IMR-90 (cell line): ENCODE measurements around the gene ALOX12. TPM values are rescaled to one million over a fixed set of nuclear protein-coding genes. Genes with fewer than 3 reads are reported as not detected.
"Not testable (repeated sequence)": the region's sequence is repeated elsewhere in the genome, so short reads cannot be mapped to it uniquely, and the experiment has no call there.

Experiments used
- ATAC-seq: fragments of 200-7000 bp; cut with Tn5 transposase; 2 replicates; pipeline ENCODE4 v1.9.1; 2020; ENCODE audit warnings: low read depth, mild to moderate bottlenecking, moderate library complexity
- BruUV-seq: library from RNA; stranded (reverse); fragments of 400-500 nt; replicated peaks from 2 replicates; lab custom pipeline; 2021; lab: Mats Ljungman, UMichigan
- CTCF ChIA-PET: fragments of 300-600 bp; formaldehyde crosslinking; extraction: SDS; loops from one replicate; lab custom pipeline; 2021; ENCODE audit warnings: antibody characterized with exemption; lab: Yijun Ruan, JAX
- POLR2A ChIA-PET: fragments of 300-600 bp; sonication (Branson Sonifier 250); formaldehyde crosslinking; loops from one replicate; lab custom pipeline; 2022; ENCODE audit warnings: antibody characterized with exemption; ENCODE audit not compliant: unreplicated experiment; lab: Charles Lee
- DNase-seq: peaks from one replicate; pipeline ENCODE4 v3.0.0; 2013
- H2AFZ ChIP-seq: replicated peaks from 2 replicates; pipeline ENCODE3; 2013; ENCODE audit warnings: low read length, mild to moderate bottlenecking; ENCODE audit not compliant: poor library complexity
- H2AK5ac ChIP-seq: 2 replicates; pipeline ENCODE4 v1.6.1; 2013; ENCODE audit warnings: low read depth, low read length, inconsistent platforms
- H2AK9ac ChIP-seq: replicated peaks from 2 replicates; pipeline ENCODE3; 2013; ENCODE audit warnings: mild to moderate bottlenecking, low read depth, low read length, moderate library complexity; ENCODE audit not compliant: poor library complexity
- H2BK120ac ChIP-seq: 2 replicates; pipeline ENCODE4 v1.6.1; 2013; ENCODE audit warnings: low read depth, low read length, inconsistent platforms
- H2BK15ac ChIP-seq: 3 replicates; pipeline ENCODE4 v1.6.1; 2013; ENCODE audit warnings: low read depth, low read length, inconsistent platforms
- H2BK20ac ChIP-seq: 2 replicates; pipeline ENCODE4 v1.6.1; 2013; ENCODE audit warnings: low read depth, mild to moderate bottlenecking, inconsistent platforms, low read length, moderate library complexity
- H2BK5ac ChIP-seq: 2 replicates; pipeline ENCODE4 v1.6.1; 2013; ENCODE audit warnings: mild to moderate bottlenecking, low read depth, low read length, inconsistent platforms; ENCODE audit not compliant: poor library complexity, severe bottlenecking
- H3K14ac ChIP-seq: replicated peaks from 2 replicates; pipeline ENCODE4 v1.6.1; 2013; ENCODE audit warnings: low read depth, low read length, inconsistent platforms
- H3K18ac ChIP-seq: 2 replicates; pipeline ENCODE4 v1.6.1; 2013; ENCODE audit warnings: low read depth, low read length, control low read depth
- H3K23ac ChIP-seq: 2 replicates; pipeline ENCODE4 v1.6.1; 2013; ENCODE audit warnings: low read depth, low read length, inconsistent platforms
- H3K27ac ChIP-seq: 2 replicates; pipeline ENCODE4 v1.5.1; 2013; ENCODE audit warnings: mild to moderate bottlenecking, control low read depth, low read length; ENCODE audit not compliant: insufficient read depth
- H3K27me3 ChIP-seq: 2 replicates; pipeline ENCODE4 v1.6.1; 2013; ENCODE audit warnings: low read length; ENCODE audit not compliant: control insufficient read depth, insufficient read depth
- H3K36me3 ChIP-seq: 2 replicates; pipeline ENCODE4 v1.6.1; 2013; ENCODE audit warnings: low read length, mixed read lengths; ENCODE audit not compliant: control insufficient read depth, insufficient read depth
- H3K4ac ChIP-seq: 2 replicates; pipeline ENCODE4 v1.6.1; 2013; ENCODE audit warnings: low read depth, low read length, inconsistent platforms
- H3K4me1 ChIP-seq: 2 replicates; pipeline ENCODE4 v1.6.1; 2013; ENCODE audit warnings: low read length, mixed read lengths; ENCODE audit not compliant: control insufficient read depth, insufficient read depth
- H3K4me2 ChIP-seq: 2 replicates; pipeline ENCODE4 v1.6.1; 2013; ENCODE audit warnings: low read depth, mild to moderate bottlenecking, control low read depth, low read length, moderate library complexity
- H3K4me3 ChIP-seq: 2 replicates; pipeline ENCODE4 v1.5.1; 2013; ENCODE audit warnings: low read depth, mild to moderate bottlenecking, control low read depth, low read length, moderate library complexity; ENCODE audit not compliant: insufficient read depth
- H3K56ac ChIP-seq: 2 replicates; pipeline ENCODE4 v1.6.1; 2013; ENCODE audit warnings: low read length, inconsistent platforms; ENCODE audit not compliant: insufficient read depth; ENCODE audit errors: extremely low read depth
- H3K79me1 ChIP-seq, 2 experiments: 2 replicates each; pipeline ENCODE4 v1.6.1; 2013; ENCODE audit warnings: low read length in 2 of 2, inconsistent platforms in 1 of 2, low read depth in 1 of 2
- H3K9ac ChIP-seq: 2 replicates; pipeline ENCODE4 v1.6.1; 2013; ENCODE audit warnings: low read depth, low read length, control low read depth
- H3K9me1 ChIP-seq: 2 replicates; pipeline ENCODE4 v1.6.1; 2013; ENCODE audit warnings: low read length, inconsistent platforms; ENCODE audit not compliant: insufficient read depth
- H3K9me3 ChIP-seq: 2 replicates; pipeline ENCODE4 v1.6.1; 2013; ENCODE audit warnings: low read length; ENCODE audit not compliant: control insufficient read depth, insufficient read depth
- H4K20me1 ChIP-seq: 2 replicates; pipeline ENCODE4 v1.6.1; 2013; ENCODE audit warnings: low read length, inconsistent platforms; ENCODE audit not compliant: insufficient read depth
- H4K5ac ChIP-seq: 2 replicates; pipeline ENCODE4 v1.6.1; 2013; ENCODE audit warnings: mild to moderate bottlenecking, low read depth, low read length, control low read depth
- H4K8ac ChIP-seq, 2 experiments: 2 replicates each; pipeline ENCODE4 v1.6.1; 2013; ENCODE audit warnings: low read depth in 2 of 2, low read length in 2 of 2, control low read depth in 1 of 2, inconsistent platforms in 1 of 2
- H4K91ac ChIP-seq: 2 replicates; pipeline ENCODE4 v1.6.1; 2013; ENCODE audit warnings: low read depth, low read length, inconsistent platforms; ENCODE audit not compliant: insufficient read depth
- WGBS, 2 experiments: methylation state at CpG; one replicate each; pipeline versions ENCODE4 v1.1.5 to v1.1.7; 2013; ENCODE audit warnings: missing lambda C conversion rate in 2 of 2; ENCODE audit not compliant: insufficient read length in 1 of 2; ENCODE audit errors: extremely low coverage in 2 of 2; 5-methylcytosine and 5-hydroxymethylcytosine counted together
- dilution Hi-C: fragments of 300-500 bp; cut with HindIII; formaldehyde crosslinking; loops from one replicate; pipeline ENCODE4 v1.14.3; 2018; ENCODE audit warnings: low sequenced_read_pairs; ENCODE audit not compliant: unreplicated experiment
- in situ Hi-C: fragments of 300-500 bp; cut with MboI; formaldehyde crosslinking; loops from 3 replicates; pipeline ENCODE4 v1.14.3; 2019; ENCODE audit warnings: low sequenced_read_pairs, inconsistent platforms, mixed read lengths
- intact Hi-C: fragments of 100-400 bp; cut with micrococcal nuclease; formaldehyde crosslinking; loops from 2 replicates; pipeline ENCODE4 v1.10.0; 2022
- polyA plus RNA-seq, 3 experiments: library from polyadenylated mRNA; depleted of rRNA; stranded (reverse); fragments of >200 nt; gene quantifications; 2 replicates each; pipeline ENCODE4 v1.2.3, GENCODE V29; 2012; ENCODE audit warnings: low replicate concordance in 1 of 3
- total RNA-seq: library from RNA; depleted of rRNA; stranded (reverse); fragments of >200 nt; gene quantifications from 2 replicates; pipeline ENCODE4 v1.2.3, GENCODE V29; 2012

Gene ALOX12
- total and polyA plus RNA-seq, 2 of the 4 experiments (the other 2 are of a cell fraction), result 0.03 TPM; not detected in 1

DNA sequence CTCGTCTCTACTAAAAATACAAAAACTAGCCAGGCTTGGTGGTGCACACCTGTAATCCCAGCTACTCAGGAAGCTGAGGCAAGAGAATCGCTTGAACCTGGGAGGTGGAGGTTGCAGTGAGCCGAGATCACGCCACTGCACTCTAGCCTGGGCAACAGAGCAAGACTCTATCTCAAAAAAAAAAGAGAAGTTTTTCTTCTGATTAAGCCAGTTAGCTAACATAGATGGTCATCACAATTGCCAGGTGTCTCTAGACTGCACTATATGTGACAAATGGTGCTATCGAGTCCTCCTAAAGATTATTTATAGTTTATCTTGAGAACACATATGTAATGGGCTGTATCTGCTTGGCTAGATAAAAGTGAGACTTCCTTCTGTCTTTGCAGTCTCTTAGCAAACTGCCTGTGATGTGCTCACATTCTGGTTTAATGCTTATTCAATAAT, 2.2 kb upstream of the ALOX12 start:
- H4K8ac ChIP-seq, H2AFZ ChIP-seq, H4K91ac ChIP-seq, H2AK5ac ChIP-seq, H2BK5ac ChIP-seq, H3K4me1 ChIP-seq, H2BK15ac ChIP-seq, BruUV-seq, H3K23ac ChIP-seq, H3K4me2 ChIP-seq, H3K14ac ChIP-seq, dilution Hi-C loops, H3K4me3 ChIP-seq, DNase-seq, H3K9me1 ChIP-seq, H3K9me3 ChIP-seq, H3K56ac ChIP-seq, H2BK20ac ChIP-seq, H4K5ac ChIP-seq, H2BK120ac ChIP-seq, H2AK9ac ChIP-seq, H3K27me3 ChIP-seq, POLR2A ChIA-PET, H3K79me1 ChIP-seq, intact Hi-C loops, H3K27ac ChIP-seq, H4K20me1 ChIP-seq, H3K18ac ChIP-seq, H3K9ac ChIP-seq, in situ Hi-C loops, H3K4ac ChIP-seq, ATAC-seq: not testable (repeated sequence)
- CTCF ChIA-PET, result interaction anchor here (1.6 kb wide), 1 partner anchor 11 kb away, joined by 4 read pairs; no protein-coding TSS in a partner anchor
- H3K36me3 ChIP-seq, result peaks cover 14% of the 10 kb centered on the region
- WGBS, 2 experiments, result no CpG with 5 or more reads among the region's 5 CpGs
